ENCODE measurements around the gene PRICKLE3. TPM values are rescaled to one million over a fixed set of nuclear protein-coding genes. Genes with fewer than 3 reads are reported as not detected.

Gene PRICKLE3, protein sequence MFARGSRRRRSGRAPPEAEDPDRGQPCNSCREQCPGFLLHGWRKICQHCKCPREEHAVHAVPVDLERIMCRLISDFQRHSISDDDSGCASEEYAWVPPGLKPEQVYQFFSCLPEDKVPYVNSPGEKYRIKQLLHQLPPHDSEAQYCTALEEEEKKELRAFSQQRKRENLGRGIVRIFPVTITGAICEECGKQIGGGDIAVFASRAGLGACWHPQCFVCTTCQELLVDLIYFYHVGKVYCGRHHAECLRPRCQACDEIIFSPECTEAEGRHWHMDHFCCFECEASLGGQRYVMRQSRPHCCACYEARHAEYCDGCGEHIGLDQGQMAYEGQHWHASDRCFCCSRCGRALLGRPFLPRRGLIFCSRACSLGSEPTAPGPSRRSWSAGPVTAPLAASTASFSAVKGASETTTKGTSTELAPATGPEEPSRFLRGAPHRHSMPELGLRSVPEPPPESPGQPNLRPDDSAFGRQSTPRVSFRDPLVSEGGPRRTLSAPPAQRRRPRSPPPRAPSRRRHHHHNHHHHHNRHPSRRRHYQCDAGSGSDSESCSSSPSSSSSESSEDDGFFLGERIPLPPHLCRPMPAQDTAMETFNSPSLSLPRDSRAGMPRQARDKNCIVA
- 6.9 and 14.2 TPM in 2 replicates for total RNA-seq

DNA sequence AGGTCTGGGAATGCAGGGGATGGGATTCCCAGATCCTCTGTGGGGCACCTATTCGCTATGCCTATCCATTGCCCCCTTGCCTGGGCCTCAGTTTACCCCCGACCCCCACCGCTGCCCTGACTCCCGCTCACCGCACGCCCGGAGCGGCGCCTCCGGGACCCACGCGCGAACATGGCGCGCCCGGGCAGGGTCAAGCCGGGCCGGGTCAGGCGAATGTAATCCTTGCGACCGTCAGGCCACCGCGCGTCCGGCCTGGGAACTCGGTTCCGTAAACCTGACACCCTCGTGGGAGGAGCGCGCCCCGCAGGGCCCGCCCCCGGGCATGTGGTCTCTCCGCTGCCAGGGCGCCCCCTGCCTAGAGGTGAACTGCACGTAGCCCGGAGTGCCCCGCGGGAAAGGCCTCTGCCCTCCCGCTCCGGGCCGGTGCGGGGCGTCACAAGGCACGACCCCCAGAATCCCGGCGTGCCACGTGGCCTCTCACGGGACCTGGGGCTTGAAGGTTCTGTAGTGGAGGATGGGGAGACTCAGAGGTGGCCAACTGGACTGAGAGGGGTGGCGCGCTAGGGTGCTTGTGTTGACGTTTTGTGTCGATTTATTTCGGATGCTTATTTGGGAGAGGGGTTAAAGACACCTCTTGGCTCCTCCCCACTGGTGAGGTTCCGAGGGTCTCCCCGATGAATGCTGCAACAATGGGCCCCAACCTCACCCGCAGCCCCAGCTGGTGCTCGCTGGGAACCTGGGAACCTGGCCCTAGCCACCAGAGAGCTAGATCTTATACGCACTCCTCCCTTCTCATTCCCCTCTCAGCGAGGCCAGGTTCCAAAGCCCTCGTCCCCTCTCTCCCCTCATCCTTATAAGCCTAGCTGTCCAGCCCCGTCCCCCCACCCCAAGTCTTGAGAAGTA is at the start of gene PRICKLE3:
Gene PRICKLE3, minus strand, starts transcription at position 249 of the 903 bp plus-strand sequence. Its CDS starts 76 bp downstream, at position 173.
- peak; percentile 14 for DNase-seq (ENCODE audit: low read depth)

DNA sequence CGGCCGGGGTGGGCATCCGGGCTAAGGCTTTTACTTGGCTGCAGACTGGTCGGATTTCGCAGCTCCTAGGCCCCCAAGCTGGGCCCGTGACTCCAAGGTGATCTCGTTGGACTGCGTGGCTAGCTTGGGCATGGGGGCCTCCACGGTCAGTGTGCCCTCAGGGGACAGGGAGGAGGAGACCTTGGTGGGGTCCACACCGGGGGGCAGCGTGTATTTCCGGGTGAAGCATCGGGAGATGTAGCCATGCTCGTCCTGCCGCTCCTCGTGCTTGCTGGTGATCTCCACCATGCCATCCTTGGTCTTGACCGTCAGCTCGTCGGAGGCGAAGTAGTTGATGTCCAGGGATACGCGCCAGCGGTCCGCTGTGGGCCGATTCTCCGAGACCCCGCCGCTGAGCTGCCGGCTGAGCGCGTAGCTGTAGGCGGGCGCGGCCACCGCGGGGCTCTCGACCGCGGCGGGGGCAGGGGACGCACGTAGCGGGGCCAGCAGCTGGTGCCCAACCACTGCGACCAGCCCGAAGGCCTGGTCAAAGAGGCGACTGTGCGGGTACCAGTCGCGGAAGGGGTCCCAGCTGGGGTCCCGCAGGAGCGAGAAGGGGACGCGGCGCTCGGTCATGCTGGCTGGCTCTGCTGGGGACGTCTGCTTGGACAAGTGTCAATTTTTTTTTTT is 47.8 kb upstream of the PRICKLE3 start:
- DNase-seq (ENCODE audit: low read depth), result no peak

DNA sequence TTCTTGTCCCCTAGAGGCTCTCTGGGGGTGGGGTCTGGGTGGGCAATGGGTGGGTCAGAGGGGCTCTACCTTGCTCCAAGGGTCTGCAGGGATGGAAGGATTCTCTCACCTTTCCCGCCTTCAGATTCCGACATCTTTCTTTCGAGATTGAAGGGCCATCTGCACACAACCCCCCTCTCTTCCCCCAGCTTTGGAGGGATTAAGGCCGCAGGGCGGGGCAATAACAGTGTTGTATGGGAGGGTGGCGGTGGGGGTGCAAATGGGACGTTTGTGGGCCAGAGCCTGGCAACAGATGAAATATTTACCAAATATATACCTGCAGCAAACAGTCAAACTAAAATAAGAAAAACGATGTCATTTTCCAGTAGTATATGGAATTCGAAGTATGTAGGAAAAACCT is 47.0 kb upstream of the PRICKLE3 start, which contains the start of gene CACNA1F:
Gene CACNA1F, minus strand, starts transcription at position 165 of the 400 bp plus-strand sequence. Its CDS starts 31 bp downstream, at position 134.
- DNase-seq (ENCODE audit: low read depth), result no peak

DNA sequence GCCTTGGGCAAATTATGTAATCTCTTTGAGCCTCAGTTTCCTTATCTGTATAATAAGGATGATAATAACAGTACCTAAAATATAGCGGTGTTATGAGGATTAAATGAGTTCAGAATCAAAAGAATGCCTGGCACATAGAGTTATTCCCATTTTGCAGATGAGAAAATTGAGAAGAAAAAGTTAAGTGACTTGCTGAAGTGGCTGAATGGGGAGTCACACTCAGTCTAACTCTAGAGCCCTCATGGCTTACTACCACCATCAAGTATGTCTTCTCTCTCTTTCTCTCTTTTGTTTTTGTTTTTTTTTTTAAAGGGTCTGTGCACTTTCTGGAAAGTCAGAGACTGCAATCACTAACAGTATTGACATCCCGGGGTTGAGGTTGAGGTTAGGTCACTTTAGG is 46.4 kb upstream of the PRICKLE3 start:
- DNase-seq (ENCODE audit: low read depth), result no peak

DNA sequence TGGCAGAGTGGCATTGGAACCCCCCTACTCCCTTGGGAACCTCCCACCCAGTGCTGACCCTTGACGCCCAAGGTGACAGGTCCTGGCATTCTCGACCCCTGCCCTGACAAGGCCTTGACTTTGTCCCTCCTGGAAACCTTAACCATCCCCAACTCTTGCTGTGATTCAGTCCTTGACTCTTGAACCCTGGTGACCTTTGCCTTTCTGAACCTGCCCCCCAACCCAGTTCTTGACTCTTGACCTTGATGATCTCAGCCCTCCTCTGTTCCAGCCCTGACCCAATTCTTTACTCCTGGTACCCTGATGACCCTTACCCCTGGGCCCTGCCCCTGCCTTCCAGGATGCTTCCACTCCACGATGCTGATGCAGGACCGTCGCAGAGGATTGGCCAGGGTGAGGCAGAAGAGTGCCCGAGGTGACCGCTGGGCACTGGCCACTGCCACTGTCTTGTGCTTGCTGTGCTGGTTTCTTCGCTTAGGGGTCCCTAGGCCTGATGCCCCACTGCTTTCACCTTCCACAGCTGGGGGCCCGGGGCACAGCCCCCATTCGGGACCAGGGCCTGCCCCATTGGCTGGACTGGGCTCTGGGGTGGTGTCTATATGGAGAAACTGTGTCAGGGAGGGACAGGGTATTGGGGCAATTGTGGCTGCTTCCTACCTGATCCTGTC is 45.3 kb upstream of the PRICKLE3 start:
- DNase-seq (ENCODE audit: low read depth), result no peak

DNA sequence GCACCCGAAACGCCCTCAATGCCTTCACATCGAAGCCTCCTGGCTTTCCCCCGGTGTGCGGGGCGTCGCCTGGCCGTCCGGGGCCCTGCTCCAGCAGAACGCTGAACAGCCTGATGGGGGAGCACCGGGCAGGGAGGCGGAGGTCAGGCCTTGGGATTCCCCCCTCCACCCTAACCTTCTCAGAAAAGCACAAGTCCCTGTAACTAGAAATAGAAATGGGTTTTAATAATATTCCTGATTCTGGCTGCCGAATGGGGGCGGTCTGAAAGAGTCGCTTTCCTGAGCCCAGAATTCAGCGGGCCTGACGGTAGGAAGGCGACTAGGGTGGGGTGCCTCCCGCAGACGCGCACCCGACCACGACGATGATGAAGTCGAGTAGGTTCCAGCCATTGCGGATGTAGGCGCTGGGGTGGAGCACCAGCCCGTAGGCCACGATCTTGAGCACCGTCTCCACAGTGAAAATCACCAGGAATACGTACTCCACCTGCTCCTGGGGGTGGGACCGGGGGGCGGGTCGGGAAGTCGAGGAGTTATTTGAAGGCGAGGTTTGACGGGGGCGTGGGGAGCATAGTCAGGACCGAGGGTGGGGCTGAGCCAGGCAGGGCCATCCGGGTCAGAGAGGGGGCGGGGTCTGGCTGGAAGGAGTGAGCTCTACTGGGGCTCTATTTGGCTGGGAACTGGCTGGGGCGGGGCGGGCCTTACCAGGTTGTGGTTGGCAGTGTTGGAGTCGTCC is 44.5 kb upstream of the PRICKLE3 start:
- DNase-seq (ENCODE audit: low read depth), result peak; percentile 3

DNA sequence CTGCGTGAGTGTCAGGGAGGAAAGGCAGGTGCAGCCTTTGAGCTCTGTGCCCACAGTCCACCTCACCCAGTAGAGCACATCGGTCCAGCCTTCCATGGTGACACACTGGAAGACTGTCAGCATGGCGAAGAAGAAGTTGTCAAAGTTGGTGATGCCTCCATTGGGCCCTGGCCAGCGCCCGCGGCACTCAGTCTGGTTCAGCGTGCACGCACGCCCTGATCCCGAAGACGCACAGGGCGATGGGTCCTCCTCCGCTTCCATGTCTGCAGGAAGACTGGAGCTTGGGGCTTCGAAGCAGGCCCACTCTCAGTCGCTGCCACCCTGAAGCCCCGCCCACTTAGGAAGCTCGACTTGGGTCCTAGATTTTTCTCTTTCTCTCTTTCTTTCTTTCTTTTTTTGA is 42.0 kb upstream of the PRICKLE3 start:
- no peak for DNase-seq (ENCODE audit: low read depth)

DNA sequence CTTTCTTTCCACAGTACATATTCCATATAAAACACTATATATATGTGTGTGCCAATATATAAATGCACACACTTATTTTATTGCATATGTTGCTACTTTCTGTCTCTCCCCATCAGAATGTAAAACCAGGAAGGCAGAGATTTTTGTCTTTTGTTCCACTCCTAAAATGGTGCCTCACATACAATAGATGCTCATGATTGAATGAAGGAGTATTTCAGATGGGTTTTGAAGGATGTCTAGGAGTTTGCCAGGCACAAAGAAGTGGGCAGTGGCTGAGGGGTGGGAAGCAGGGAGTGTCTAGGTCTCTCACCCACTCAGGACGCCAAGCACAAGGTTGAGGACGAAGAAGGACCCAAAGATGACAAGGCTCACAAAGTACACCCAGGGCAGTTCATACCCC is 41.6 kb upstream of the PRICKLE3 start:
- DNase-seq (ENCODE audit: low read depth), result no peak

DNA sequence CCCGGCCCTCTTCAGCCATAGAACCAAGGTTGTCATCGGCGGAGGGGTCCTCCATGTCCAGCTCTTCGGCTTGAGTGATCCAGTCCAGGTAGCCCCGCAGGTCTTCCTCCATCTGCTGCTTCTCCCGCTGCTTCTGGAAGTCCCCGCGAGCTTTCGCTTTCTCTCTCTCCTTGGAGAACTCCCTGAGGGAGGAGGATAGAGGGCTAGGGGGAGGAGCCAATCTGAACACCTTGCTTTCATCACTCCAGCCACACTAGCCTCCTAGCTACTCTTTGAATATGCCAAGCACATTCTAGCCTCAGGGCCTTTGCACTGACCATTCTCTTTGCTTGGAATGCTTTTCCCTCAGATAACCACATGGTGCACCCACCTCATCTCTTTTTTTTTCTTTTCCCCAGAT is 40.8 kb upstream of the PRICKLE3 start:
- DNase-seq (ENCODE audit: low read depth), result no peak

DNA sequence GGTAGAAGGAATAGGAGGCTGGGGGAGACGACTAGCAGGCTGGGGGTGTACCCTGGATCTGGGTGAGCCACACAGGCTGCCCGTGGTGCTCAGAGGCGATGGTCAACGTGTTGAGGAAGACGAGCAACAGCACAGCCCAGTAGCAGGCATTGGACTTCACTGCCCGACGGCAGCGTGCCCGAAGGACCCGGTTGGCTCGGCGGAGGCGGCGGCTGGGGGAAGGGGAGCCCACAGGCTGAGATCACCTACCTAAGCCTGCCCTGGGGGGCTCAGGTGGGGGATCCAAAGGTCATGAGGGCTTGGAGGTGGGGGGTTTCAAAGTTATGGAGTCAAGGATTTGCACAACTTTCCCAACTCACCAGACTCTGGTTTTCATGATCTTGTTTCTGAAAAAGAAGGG is 39.7 kb upstream of the PRICKLE3 start:
- DNase-seq (ENCODE audit: low read depth), result no peak

DNA sequence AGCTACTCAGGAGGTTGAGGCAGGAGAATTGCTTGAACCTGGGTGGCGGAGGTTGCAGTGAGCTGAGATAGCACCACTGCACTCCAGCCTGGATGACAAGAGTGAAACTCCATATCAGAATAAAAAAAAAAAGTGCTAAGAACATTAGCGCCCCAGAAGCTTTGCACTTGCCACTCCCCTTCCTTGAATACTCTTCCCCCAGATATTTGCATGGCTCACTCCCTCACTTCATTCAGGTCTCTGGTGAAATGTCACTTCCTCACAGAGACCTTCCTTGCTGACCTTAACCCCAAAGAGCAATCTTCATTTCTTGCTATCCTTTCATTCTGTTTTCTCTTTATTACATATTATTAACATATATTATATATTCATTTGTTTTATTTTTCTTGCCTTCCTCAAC is 35.7 kb upstream of the PRICKLE3 start:
- no peak for DNase-seq (ENCODE audit: low read depth)

DNA sequence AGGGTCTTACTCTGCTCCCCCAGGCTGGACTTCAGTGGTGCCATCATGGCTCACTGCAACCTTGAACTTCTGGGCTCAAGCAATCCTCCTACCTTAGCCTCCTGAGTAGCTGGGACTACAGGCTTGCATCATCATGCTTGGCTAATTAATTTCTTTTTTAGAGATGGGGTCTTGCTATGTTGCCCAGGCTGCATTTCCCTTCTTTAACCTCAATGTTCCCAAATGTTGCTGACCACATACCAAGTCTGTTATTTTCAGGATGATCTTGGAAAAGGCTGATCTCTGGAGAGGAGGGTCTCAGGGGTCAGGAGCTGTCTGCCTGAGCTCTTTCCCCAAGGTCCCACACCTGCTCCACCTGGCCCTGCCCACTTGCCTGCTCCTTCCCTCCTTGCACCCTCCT is 33.9 kb upstream of the PRICKLE3 start:
- DNase-seq (ENCODE audit: low read depth), result no peak

DNA sequence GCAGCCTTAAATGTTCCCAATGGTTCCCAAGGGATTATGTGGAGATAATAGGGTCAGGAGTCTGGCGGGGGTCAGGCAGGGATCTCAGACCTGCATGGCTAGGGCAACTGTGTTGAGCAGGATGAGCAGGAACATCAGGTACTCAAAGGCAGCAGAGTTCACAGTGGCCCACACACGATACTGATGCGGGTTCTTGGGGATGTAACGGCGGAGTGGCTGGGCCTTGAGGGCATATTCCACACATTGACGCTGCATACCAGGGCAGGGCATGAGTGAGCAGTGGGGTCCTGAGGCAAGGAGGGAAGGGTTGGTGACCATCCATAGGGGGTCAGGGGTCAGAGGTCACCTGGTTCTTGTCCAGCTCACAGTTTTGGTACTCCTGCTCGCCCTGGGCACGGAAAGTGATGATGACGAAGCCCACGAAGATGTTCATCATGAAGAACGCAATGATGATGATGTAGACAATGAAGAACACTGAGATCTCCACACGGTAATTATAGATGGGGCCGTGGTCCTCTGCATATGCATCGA is 28.9 kb upstream of the PRICKLE3 start:
- no peak for DNase-seq (ENCODE audit: low read depth)

DNA sequence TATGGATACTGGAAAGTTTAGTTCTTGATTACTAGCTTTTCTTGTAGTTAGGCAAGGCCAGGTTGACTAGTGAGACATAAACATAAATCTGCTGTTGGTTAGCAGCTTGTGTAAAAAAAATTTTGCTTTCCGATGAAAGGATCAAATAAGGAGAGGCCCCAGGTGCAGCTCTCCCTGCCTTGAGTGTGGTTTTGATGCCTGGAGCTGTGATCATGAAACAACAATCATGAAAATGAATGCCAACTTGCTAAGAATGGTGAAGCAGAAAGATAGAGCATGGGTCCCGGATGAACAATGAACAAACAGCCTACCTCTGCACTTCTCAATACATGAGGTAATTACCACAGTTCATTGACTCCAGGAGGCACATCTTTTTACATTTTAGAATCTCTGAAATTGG is 28.2 kb upstream of the PRICKLE3 start:
- no peak for DNase-seq (ENCODE audit: low read depth)

DNA sequence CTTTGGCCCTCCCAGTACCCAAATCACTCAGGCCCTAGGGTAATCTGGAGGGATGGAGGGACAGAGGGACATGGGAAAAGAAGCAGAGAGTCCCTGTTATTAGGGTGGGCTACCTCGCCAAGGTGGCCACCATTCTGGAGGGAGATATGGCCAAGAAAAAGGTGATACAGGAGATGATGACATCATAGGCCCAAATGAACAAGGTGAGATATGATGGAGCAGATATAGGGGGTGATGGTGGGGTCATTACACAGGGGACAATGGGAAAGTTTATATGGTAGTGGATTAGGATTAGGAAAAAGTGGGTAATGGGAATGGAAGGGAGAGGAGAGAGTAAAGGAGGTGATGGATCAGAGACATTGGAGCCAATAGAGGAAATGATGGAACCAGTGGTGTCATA is 26.7 kb upstream of the PRICKLE3 start:
- no peak for DNase-seq (ENCODE audit: low read depth)

DNA sequence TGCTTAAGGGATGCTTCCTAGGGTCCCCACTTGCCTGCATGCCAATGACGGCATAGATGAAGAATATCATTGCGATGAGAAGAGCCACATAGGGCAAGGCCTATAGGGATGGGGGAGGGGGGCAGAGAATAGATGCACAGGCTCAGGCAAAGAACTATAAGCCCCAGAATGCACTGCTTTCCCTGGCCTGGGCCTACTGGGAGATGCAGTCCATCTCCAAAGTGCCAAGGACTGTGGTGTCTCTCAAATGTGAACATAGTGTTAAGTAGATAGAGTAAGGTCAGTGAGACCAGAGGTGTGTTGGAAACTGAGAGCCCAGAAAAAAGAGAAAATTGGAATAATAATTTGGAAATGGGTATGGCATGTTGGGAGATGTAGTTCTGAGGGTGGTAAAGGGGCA is 26.0 kb upstream of the PRICKLE3 start:
- DNase-seq (ENCODE audit: low read depth), result no peak

DNA sequence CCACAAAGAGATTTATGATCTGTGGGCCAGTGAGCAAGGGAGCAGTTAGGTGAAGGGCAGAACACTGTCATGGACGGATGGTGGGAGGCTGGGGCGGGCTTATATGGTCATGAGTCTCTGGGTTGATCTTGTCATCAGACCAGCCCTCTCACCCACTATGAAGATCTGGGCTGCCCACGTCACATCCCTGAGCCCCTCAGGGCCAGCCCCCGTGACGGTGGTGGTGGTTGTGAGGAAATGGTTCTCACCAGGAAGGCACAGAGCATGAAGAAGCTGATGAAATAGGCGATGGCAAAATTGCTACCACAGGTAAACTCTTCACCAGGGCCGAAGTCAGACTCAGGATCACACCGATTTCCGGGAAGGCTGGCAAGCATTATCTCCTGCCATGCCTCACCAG is 24.9 kb upstream of the PRICKLE3 start:
- no peak for DNase-seq (ENCODE audit: low read depth)

DNA sequence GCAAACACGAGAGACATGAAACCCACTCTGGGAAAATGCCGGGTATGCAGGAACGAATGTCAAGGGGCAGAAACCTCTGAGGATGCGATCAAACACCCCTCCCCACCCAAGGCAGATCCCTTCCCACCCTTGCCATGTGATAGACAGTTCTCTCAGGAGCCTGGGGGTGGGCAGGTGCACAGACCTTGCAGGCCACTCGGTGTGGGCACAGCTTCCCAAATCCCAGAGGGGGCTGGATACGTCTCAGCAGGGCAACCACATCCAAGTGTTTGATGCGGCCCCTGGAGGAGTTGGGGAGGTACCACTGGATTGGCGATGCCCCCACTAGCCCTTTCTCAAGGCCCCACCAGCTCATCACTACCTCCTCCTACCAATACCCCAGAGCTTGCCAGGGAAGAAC is 24.2 kb upstream of the PRICKLE3 start:
- no peak for DNase-seq (ENCODE audit: low read depth)

DNA sequence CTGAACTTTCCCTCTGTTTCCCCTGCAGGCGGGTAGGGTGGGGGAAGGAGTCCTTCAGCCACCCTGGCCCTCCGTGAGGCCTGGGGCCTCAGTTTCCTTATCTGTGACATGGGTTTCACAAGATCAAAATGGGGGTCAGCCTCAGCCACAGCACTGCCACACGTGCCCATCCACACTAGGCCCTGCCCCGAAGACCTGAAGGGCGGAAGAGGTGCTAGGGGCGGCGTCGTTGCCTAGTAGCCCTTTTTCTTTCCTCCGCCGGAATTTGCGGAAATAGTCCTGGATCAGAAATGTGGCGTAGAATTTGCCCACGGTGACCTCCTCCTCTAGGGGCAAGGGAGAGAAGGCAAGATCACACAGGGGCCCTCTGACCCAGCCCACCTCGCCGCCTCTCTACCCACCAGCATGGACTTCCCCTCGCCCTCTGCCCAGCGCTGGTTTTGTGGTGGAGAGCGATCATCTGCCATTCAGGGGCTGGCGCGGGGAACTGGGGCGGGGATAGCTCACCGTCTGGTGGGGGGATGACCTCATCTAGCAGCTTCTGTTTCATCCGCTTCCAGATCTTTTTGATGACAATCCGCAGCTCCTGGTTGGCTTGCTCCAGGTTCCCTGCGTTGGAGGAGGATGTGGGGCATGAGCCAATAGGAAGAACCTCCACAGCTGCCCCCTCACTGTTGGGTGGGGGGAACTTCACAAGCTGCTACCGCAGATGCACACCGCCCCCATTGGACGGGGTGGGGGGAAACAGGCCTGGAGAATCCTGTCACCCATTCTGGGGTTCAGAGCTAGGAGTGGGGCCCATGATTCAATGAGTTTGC is 23.5 kb upstream of the PRICKLE3 start:
- DNase-seq (ENCODE audit: low read depth), result no peak
